HG02763 (cell line): ENCODE results near the gene DNAJC1.
"Not testable (repeated sequence)": the region's sequence is repeated elsewhere in the genome, so short reads cannot be mapped to it uniquely, and the experiment has no call there.

Source experiments
- ATAC-seq: cut with Tn5 transposase; IDR thresholded peaks from one replicate; pipeline ENCODE4 v1.9.1; 2021; ENCODE audit warnings: mild to moderate bottlenecking, moderate library complexity; ENCODE audit not compliant: unreplicated experiment

DNAJC1 gene

DNA sequence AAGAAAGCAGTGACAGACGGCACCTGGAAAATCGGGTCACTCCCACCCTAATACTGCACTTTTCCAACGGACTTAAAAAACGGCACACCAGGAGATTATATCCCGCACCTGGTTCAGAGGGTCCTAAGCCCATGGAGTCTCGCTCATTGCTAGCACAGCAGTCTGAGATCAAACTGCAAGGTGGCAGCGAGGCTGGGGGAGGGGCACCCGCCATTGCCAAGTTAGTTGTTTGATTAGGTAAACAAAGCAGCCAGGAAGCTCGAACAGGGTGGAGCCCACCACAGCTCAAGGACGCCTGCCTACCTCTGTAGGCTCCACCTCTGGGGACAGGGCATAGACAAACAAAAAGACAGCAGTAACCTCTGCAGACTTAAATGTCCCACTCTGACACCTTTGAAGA lies 169.0 kb downstream of the DNAJC1 start:
- not testable (repeated sequence) for ATAC-seq

DNA sequence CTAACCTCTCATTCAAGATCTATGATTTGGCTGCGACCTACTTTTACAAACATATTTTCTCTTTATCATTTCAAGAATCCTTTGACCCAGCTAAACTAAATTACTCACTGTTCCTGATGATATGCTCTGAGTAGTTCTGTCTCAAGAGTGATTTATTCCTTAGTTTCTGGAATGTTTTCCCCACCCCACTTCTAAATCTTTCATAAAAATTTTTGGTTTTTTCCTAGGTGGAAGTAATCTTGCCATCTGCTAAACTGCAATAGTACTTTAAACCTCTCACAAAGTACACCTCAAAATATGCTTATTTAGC lies 170.8 kb downstream of the DNAJC1 start:
- no peak for ATAC-seq

GRCh38 chr10:21831986-21832820 lies 171.3 kb downstream of the DNAJC1 start:
- ATAC-seq: no peak

GRCh38 chr10:21830037-21830436 lies 173.5 kb downstream of the DNAJC1 start:
- no peak for ATAC-seq

DNA sequence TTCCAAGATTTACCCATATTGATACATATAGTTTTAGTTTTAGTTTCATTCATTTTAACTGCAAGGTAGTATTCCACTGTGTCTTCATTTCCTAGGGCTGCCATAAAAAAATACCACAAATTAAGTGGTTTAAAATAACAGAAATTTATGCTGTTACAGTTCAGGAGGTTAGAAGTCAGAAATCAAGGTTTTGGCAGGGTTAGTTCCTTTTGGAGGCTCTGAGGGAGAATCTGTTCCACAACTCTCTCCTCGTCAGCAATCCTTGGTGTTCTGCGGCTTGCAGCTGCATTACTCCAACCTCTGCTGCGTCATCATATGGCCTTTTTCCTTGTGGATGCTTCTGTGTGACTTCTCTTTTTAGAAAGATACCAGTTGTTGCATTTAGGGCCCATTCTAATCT lies 176.2 kb downstream of the DNAJC1 start:
- ATAC-seq: no peak

GRCh38 chr10:21826725-21827124 lies 176.8 kb downstream of the DNAJC1 start:
- ATAC-seq: no peak

- no peak for ATAC-seq
These were observed 178.2 kb downstream of the DNAJC1 start for GRCh38 chr10:21825345-21825744.

- ATAC-seq: no peak
These were observed 179.1 kb downstream of the DNAJC1 start for GRCh38 chr10:21824409-21824808.

GRCh38 chr10:21823617-21824016 lies 179.9 kb downstream of the DNAJC1 start:
- ATAC-seq: no peak

DNA sequence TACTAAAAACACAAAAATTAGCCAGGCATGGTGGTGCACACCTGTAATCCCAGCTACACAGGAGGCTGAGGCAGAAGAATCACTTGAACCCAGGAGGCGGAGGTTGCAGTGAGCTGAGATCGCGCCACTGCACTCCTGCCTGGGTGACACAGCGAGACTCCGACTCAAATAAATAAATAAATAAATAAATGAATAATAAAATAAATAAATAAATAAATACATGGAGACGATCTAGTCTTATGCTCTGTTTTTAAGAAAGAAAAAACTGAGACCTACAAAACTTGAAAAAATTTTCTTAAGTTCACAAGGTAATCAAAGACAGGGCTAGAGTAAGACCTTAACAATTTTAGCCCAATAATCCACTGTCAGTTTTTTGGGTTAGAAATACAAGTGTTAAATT lies 181.3 kb downstream of the DNAJC1 start:
- ATAC-seq: not testable (repeated sequence)

DNA sequence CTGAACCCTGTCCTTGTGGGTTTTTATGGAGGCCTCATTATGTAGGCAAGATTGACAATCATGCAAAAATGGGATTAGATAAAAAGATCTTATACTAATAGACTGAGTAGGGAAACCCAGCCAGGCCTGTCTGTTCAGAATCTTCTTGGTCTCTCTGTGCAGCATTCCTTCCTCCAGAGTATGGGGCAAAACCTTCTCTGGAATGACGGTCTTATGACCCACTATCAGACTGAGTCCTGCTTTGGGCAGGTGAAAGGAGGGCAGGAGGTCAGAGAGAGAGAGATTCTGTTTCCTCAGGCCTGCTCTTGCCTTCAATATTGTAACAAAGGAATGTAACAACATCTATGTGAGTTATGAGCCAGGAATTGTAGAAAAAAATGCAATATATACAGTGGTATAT lies 182.6 kb downstream of the DNAJC1 start:
- no peak for ATAC-seq

DNA sequence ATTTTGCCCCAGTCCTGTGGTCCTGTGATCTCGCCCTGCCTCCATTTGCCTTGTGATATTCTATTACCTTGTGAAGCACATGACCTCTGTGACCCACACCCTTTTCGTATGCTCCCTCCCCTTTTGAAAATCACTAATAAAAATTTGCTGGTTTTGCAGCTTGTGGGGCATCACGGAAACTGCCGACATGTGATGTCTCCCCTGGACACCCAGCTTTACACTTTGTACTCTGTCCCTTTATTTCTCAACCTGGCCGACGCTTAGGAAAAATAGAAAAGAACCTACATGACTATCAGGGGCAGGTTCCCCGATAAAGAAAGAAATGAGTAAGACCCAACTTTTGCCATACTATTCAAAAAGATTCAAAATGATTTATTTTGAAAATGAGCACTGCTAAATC lies 185.1 kb downstream of the DNAJC1 start:
- not testable (repeated sequence) for ATAC-seq

DNA sequence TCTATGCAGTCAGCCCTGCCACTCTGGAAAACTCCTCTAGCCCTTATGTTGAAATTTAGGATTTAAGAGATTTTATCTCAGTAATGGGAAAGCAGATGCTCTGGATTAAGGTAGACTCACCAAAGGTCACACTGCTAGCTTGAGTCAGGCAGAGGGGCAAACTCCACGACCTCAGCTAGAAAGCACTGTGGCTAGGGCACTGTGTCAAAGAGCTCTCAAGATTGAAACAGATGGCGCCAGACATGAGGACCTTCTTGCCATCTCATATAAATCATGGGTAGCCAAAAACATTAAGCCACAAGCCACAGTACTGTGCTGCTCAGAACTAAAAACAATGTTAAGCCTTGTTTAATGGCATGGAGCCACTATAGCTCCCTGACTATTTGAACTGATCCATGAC lies 188.7 kb downstream of the DNAJC1 start:
- no peak for ATAC-seq

- ATAC-seq: no peak
These were observed 189.6 kb downstream of the DNAJC1 start for GRCh38 chr10:21813946-21814345.

DNA sequence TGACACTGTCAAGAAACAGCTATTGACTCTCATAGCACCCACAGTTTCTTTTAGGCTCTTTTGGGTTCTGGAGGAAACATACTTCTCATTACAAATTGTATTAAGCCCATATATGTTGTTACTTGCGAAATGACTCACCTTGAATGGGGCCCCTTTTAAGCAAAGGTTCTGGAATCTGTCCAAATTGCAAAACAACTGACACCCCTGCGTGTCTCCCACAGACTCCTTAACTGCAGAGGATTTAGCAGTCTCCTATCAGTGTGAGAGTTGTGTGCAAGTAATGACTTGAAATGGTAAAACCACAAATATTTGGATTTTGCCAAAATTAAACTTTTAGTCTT lies 192.3 kb downstream of the DNAJC1 start:
- ATAC-seq: no peak

DNA sequence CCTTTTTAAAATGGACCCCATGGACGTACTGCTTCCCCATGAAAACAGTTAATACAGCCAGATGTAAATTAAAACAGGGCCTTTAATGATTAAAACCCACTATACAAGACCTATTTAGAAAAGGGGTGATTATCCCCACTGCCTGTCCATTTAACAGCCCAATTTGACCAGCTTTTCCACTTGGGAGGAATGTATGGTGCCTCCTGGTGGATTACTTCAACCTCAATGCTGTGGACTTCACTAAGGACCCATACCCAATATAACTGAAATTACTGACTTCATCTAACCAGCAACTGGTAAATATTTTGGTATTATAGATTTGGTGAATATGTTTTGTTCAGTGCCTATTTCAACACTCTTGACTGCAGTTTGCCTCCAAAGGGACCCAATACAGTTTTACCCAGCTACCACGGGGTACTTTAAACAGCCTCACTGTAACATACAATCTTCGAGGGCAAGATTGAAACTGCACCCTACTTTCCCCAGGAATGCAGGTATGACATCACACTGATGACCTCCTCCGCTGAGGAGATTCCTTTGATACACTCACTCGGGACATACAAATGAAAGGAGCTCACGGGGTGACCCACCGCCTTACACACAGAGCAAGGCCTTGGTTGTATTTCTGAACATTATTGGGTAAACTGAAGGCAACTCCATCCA lies 192.8 kb downstream of the DNAJC1 start:
- no peak for ATAC-seq

DNA sequence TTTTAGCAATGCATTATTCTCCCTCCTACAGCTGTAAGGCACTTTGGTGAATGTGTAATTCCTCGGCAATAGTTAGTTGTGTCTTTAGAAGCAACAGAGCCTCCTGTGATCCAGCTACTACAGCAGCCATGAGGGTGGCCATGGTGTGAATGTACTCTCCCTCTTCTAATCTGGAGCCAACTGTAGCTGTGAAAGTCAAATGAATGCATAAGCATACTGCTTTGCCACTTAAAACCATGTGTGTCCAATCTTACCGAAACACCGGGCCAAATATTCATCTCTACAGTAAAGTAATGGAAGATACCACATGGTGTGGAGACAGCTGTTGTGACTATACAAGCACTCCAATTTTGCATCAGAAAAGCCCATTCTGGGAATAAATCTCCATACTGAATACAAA lies 195.0 kb downstream of the DNAJC1 start:
- ATAC-seq: no peak

DNA sequence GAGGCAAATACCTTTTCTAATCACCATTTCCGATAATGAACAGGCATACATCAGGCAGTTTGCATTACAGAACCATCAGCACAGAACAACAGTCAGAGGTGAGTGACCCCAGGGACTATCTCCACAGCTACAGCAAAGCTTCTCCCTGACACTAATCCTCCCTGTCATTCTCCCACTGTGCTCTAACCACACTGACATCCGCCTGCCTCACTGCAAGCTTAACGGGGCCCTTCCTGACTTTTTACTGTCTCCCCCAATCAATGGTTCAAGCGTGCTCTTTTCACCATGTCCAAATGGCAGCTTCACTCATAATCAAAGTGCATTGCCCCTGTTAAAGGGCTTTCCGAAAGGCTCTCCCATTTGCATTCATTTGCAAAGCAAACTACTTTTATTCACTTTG lies 196.3 kb downstream of the DNAJC1 start:
- ATAC-seq: no peak

GRCh38 chr10:21803374-21803773 lies 200.2 kb downstream of the DNAJC1 start:
- ATAC-seq: no peak

DNA sequence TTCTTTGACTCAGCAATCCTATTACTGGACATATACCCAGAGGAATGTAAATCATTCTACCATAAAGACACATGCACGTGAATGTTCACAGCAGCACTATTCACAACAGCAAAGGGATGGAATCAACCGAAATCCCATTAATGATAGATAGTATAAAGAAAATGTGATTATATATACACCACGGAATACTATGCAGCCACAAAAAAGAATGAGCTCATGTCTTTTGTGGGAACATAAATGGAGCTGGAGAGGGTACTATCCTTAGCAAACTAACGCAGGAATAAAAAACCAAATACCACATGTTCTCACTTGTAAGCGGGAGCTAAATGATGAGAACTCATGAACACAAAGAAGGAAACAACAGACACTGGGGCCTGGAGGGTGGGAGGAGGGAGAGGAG lies 201.9 kb downstream of the DNAJC1 start:
- no peak for ATAC-seq

- no peak for ATAC-seq
These were observed 205.4 kb downstream of the DNAJC1 start for GRCh38 chr10:21797984-21798765.

GRCh38 chr10:21797533-21797932 lies 206.0 kb downstream of the DNAJC1 start:
- ATAC-seq: no peak
